ENCODE results near the gene CCDC134.

DNA sequence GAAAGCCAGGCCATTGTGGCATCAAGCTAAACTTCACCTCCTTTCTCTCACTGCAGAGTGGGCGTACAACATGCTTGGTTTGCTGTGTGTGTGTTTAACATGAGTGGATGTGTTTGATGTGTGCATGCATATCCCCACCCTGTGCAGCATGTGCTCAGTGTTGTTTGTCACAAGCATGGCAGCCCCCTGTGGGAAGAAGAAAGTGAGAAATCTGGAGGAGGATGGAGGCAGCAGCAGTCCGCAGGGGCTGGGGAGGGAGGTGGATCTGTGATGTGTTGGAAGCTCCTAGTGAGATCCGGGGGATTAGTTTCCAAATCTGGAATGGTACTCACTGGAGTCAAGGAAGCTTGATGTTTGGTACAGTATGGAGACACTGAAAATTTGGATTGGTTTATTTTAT is 24.1 kb upstream of the CCDC134 start:
- TF ChIP-seq EZH2 (IDR thresholded peaks at IDR 0.05; ENCODE audit: borderline replicate concordance, insufficient read depth, low read length, poor library complexity, severe bottlenecking) (no peak), POLR2AphosphoS5 (IDR thresholded peaks at IDR 0.05) (no peak), RAD21 (conservative IDR thresholded peaks at IDR 0.05) (no peak), MXI1 (conservative IDR thresholded peaks at IDR 0.05; ENCODE audit: poor library complexity, severe bottlenecking) (no peak), EP300 (conservative IDR thresholded peaks at IDR 0.05; ENCODE audit: poor library complexity, severe bottlenecking) (no peak)
- TF ChIP-seq, protein P1, sequence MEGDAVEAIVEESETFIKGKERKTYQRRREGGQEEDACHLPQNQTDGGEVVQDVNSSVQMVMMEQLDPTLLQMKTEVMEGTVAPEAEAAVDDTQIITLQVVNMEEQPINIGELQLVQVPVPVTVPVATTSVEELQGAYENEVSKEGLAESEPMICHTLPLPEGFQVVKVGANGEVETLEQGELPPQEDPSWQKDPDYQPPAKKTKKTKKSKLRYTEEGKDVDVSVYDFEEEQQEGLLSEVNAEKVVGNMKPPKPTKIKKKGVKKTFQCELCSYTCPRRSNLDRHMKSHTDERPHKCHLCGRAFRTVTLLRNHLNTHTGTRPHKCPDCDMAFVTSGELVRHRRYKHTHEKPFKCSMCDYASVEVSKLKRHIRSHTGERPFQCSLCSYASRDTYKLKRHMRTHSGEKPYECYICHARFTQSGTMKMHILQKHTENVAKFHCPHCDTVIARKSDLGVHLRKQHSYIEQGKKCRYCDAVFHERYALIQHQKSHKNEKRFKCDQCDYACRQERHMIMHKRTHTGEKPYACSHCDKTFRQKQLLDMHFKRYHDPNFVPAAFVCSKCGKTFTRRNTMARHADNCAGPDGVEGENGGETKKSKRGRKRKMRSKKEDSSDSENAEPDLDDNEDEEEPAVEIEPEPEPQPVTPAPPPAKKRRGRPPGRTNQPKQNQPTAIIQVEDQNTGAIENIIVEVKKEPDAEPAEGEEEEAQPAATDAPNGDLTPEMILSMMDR (IDR thresholded peaks at IDR 0.05; ENCODE audit: poor library complexity, severe bottlenecking), result no peak
- TF ChIP-seq, protein P2, sequence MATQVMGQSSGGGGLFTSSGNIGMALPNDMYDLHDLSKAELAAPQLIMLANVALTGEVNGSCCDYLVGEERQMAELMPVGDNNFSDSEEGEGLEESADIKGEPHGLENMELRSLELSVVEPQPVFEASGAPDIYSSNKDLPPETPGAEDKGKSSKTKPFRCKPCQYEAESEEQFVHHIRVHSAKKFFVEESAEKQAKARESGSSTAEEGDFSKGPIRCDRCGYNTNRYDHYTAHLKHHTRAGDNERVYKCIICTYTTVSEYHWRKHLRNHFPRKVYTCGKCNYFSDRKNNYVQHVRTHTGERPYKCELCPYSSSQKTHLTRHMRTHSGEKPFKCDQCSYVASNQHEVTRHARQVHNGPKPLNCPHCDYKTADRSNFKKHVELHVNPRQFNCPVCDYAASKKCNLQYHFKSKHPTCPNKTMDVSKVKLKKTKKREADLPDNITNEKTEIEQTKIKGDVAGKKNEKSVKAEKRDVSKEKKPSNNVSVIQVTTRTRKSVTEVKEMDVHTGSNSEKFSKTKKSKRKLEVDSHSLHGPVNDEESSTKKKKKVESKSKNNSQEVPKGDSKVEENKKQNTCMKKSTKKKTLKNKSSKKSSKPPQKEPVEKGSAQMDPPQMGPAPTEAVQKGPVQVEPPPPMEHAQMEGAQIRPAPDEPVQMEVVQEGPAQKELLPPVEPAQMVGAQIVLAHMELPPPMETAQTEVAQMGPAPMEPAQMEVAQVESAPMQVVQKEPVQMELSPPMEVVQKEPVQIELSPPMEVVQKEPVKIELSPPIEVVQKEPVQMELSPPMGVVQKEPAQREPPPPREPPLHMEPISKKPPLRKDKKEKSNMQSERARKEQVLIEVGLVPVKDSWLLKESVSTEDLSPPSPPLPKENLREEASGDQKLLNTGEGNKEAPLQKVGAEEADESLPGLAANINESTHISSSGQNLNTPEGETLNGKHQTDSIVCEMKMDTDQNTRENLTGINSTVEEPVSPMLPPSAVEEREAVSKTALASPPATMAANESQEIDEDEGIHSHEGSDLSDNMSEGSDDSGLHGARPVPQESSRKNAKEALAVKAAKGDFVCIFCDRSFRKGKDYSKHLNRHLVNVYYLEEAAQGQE (IDR thresholded peaks at IDR 0.05; ENCODE audit: borderline replicate concordance), result no peak
